DOHH2 (cell line): ENCODE measurements around the gene SLC39A11.

Experiments
- EZH2phosphoT487 ChIP-seq: fragments of 200-600 bp; sonication (generic); IDR thresholded peaks from 2 replicates; pipeline ENCODE4 v1.6.1; 2017; ENCODE audit warnings: borderline replicate concordance, mild to moderate bottlenecking, antibody characterized with exemption, low read length, moderate library complexity, mixed read lengths
- TF ChIP-seq, protein P1 (sequence below): fragments of 200-600 bp; sonication (generic); IDR thresholded peaks from one replicate; pipeline ENCODE4 v1.5.1; 2014; ENCODE audit warnings: antibody characterized with exemption, mild to moderate bottlenecking, low read depth, low read length; ENCODE audit not compliant: poor library complexity, severe bottlenecking

DNA sequence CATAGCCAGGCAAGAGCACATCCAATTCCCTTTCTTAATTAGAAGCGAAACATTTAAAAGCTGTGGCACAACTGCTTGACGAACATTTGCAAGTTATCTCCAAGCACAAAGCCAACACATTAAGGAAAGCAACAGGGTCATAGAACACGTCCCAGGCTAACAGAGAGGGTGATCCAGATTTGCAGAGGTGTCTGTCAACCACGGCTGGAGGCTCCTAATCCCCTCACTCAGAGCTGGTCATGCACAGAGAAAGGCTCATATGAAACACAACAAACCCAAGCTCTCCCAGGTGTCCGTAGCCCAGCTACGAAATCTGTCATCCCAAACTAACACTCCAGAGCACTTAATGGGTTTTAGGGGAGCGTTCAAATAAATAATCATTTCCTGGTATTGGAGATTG lies 276.1 kb downstream of the SLC39A11 start:
- TF ChIP-seq, protein P1, sequence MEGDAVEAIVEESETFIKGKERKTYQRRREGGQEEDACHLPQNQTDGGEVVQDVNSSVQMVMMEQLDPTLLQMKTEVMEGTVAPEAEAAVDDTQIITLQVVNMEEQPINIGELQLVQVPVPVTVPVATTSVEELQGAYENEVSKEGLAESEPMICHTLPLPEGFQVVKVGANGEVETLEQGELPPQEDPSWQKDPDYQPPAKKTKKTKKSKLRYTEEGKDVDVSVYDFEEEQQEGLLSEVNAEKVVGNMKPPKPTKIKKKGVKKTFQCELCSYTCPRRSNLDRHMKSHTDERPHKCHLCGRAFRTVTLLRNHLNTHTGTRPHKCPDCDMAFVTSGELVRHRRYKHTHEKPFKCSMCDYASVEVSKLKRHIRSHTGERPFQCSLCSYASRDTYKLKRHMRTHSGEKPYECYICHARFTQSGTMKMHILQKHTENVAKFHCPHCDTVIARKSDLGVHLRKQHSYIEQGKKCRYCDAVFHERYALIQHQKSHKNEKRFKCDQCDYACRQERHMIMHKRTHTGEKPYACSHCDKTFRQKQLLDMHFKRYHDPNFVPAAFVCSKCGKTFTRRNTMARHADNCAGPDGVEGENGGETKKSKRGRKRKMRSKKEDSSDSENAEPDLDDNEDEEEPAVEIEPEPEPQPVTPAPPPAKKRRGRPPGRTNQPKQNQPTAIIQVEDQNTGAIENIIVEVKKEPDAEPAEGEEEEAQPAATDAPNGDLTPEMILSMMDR: no peak
- TF ChIP-seq EZH2phosphoT487: no peak
